GM18867 (cell line): ENCODE data around the gene GPAT3.
A peak's percentile ranks its signal among the peaks of the same experiment; 100 is the strongest.

Experiments used
- ATAC-seq: cut with Tn5 transposase; IDR thresholded peaks from one replicate; pipeline ENCODE4 v1.9.1; 2021; ENCODE audit warnings: mild to moderate bottlenecking, moderate library complexity; ENCODE audit not compliant: unreplicated experiment

The GPAT3 gene

DNA sequence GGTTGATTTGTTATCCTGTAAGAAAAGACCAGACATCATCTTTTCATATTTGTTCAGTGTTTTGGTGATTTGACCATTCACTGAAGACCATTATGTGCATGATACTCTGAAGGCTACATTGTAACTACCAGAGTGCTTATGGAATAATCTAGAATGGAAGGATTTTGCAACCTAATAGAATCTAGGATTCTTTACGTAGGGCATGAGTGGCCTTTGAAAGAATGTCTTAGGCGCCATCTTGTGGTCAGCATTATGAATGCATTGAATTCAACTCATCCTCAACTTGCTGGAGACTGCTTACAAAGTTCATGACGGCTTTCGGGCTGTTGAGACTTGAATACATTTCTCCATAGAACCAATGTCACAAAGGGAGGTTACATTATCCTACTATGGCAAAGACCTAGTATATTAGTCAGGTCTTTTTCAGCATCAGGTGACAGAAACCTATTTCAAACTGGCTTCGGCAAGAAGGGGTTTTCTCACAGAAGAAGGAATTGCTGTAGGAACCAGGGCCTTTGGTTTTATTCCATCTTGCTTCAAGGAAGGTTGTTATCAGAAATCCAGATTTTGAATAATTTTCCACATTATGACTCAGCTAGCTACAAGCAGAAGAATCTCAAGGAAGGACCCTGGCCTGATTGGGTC is 104.1 kb downstream of the GPAT3 start:
- peak; percentile 74 for ATAC-seq

DNA sequence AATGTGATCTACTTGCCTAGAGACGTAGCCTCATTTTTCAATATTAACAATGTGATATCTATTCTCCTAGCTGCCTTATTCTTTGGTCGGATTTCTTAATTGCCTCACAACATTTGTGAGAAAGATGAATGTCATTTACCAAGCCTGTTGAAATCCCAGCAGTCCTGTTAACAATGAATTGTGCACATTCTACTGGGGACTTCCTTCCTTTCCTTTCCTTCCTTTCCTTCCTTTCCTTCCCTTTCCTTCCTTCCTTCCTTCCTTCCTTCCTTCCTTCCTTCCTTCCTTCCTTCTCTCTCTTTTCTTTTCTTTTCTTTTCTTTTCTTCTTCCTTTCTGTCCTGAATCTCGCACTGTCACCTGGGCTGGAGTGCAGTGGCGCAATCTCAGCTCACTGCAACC is 107.1 kb downstream of the GPAT3 start:
- no peak for ATAC-seq

DNA sequence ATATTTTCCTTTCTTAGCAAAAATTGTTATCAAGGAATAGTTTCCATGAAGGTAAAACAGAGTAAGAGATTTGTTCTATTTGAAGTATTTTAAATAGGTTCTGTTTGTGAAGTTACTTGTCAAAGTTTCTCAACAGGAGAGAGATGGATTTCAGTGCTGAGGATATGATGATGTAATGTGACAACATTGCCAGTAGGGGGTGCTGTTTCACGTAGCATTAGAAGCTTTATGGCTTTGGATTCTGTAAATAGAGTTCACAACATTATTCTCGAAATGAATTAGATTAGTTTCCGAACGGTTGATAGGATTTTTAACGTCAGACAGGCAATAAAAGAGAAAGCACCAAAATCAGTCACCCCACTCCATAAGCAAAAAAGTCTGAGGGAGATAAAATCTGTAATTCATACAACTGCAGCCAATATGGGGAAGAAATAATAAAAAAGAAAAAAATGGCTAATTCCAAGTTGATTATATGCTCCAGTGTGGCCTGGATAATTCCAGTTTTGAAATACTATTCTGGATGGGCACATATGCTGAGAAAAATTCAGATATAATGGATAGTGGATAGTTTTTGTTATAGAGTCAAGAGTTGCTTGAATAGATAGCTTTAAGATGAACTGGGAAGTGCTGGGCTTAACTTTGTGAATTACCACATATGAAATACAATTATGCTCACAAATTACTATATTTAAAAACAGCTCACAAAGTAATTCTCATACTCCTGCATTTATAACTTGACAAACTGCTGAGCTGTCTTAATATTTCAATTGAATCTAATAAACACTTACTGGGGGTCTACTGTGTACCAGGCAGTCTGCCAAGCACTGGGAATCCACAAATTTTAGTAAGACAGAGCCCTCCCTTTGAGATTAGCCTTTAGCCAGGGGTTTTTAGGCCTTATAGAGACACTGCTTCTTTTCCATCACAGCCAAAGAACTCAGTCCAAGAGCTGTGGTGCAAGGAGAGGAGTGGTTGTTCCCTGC is 109.1 kb downstream of the GPAT3 start:
- ATAC-seq = peak; percentile 78

- no peak for ATAC-seq
These were observed 110.8 kb downstream of the GPAT3 start for GRCh38 chr4:83646538-83647239.

GRCh38 chr4:83651846-83652245 is 115.9 kb downstream of the GPAT3 start:
- ATAC-seq = no peak
